ENCODE measurements around the gene EGFL7.

GRCh38 chr9:136679431-136679941 is 16.8 kb downstream of the EGFL7 start:
- TF ChIP-seq POLR2A (IDR thresholded peaks at IDR 0.05): peak in 1 of 2 donors; percentile 7
- TF ChIP-seq, protein P1, sequence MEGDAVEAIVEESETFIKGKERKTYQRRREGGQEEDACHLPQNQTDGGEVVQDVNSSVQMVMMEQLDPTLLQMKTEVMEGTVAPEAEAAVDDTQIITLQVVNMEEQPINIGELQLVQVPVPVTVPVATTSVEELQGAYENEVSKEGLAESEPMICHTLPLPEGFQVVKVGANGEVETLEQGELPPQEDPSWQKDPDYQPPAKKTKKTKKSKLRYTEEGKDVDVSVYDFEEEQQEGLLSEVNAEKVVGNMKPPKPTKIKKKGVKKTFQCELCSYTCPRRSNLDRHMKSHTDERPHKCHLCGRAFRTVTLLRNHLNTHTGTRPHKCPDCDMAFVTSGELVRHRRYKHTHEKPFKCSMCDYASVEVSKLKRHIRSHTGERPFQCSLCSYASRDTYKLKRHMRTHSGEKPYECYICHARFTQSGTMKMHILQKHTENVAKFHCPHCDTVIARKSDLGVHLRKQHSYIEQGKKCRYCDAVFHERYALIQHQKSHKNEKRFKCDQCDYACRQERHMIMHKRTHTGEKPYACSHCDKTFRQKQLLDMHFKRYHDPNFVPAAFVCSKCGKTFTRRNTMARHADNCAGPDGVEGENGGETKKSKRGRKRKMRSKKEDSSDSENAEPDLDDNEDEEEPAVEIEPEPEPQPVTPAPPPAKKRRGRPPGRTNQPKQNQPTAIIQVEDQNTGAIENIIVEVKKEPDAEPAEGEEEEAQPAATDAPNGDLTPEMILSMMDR (IDR thresholded peaks at IDR 0.05): no peak

All from adrenal gland (tissue), 5 donors.